HG03469 (cell line): ENCODE results near the gene GFAP.
A peak's percentile ranks its signal among the peaks of the same experiment; 100 is the strongest.

Experiments used
- ATAC-seq: cut with Tn5 transposase; IDR thresholded peaks from one replicate; pipeline ENCODE4 v1.9.1; 2021; ENCODE audit warnings: mild to moderate bottlenecking, moderate library complexity, moderate number of reproducible peaks; ENCODE audit not compliant: unreplicated experiment

The GFAP gene

GRCh38 chr17:44903012-44903685, 12.2 kb downstream of the GFAP start:
- no peak for ATAC-seq

- no peak for ATAC-seq
Measured at GRCh38 chr17:44902135-44902760, 13.1 kb downstream of the GFAP start.

- ATAC-seq: no peak
Measured at GRCh38 chr17:44901411-44901921, 13.8 kb downstream of the GFAP start.

- no peak for ATAC-seq
Measured at GRCh38 chr17:44900894-44901293, 14.4 kb downstream of the GFAP start.

DNA sequence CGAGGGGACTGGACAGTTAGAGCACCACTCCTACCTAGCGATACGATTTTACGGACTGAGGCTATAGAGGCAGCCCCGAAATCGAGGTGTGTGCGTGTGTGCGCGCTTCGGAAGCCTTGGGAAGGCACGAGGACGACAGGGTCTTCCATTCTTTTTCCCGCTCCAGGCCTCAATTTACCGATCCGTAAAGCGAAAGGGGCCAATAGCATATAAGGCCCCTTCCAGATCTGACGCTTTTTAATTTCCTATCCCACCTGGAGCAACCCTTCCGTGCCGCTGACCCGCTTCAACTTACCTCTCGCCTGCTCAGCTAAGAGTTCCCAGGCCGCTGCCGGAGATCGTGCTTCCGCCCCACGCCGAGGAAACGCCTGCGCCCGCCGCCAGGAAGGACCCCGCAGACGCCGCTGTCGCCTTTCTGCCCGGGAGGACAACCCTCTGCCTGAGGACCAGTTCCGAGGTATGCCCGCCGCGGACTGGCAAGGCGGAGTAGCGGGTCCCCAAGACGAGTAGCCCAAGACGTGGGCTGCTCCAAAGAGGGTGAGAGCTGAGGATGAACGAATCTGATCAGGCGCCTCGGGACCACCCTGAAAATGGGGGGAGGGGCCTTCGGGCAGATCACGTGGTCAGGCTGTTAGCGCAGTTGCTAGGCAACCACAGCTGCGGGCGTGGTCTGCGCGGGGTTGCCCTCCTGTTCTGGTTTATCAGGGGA, 16.1 kb downstream of the GFAP start, which contains the start of gene EFTUD2:
TSS of gene EFTUD2 (minus strand) at position 372 of the 709 bp plus-strand sequence. CDS start 4,924 bp downstream, outside the sequence.
- peak; percentile 50 for ATAC-seq

DNA sequence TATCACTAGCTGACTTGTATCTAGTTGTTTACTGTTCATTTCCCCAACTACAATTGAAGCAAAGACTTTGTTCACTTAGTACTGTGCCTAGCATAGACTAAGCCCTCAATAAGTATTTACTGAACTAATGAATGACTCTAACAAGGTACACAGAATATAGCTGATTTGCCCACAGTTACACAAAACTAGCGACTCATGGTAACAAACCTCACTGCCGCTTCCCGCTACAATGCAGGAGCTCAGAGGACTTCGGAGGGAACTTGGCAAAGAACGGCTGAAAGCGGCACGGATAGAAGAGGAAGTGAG, 16.6 kb downstream of the GFAP start:
- ATAC-seq: no peak

GRCh38 chr17:44894642-44895041, 20.7 kb downstream of the GFAP start:
- no peak for ATAC-seq

- no peak for ATAC-seq
Measured at GRCh38 chr17:44892250-44892649, 23.1 kb downstream of the GFAP start.

DNA sequence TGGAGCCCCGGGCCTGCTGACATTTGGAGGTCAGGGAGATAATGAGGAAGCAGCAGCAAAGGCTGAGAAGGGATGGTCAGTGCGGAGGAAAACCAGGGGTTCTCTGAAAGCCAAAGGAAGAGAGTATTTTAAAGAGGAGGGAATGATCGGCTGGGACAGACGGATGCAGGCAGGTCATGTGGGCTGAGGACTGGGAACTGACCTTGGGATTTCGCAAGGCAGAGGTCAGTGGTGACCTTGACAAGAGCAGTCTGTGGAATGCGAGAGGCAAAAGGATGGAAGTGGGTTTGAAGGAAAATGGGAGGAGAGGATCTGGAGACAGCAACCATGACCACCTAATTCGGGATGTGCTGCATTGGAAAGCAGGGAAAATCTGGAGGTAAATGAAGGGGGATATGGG, 26.3 kb downstream of the GFAP start:
- ATAC-seq: no peak

- ATAC-seq: no peak
Measured at GRCh38 chr17:44887971-44888954, 27.0 kb downstream of the GFAP start.

GRCh38 chr17:44887016-44887415, 28.3 kb downstream of the GFAP start:
- ATAC-seq: no peak

DNA sequence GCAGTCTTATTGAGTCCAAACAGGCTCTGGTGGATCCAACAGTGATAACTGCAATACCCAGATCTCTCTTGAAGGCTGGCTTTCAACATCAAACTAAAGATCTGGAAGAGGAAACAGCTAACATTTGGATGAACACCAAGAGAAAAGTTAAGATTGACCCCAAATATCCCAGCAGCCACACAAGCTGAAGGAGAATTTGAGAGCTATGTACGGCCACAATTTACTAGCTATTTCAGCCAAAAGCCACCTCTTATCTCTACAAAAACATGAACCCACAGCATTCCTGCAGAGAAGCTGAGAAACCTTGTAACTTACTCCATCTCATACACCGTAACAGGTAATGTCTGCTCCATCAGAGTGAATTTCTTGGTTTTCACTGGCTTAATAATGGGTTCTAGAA, 30.4 kb downstream of the GFAP start:
- ATAC-seq: no peak

DNA sequence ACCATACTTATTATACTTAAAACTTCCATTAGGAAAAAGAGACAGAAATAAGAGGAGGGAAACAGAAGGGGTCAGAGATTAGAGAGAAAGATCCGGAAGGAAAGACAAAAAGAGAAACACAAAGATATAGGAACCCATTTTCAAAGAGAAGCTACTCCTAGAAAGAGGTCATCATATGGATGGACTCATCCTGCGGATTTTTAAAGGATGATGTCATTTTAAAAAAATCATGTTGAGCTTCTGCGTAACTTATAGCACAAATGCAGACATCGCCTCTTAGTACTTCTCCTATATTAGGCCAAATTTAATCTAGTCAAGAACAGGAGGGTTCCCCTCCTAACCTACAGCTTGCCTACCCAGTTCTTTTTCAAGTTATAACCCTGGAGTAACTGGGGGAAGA, 34.2 kb downstream of the GFAP start:
- ATAC-seq: no peak

GRCh38 chr17:44880062-44880461, 35.2 kb downstream of the GFAP start:
- no peak for ATAC-seq

DNA sequence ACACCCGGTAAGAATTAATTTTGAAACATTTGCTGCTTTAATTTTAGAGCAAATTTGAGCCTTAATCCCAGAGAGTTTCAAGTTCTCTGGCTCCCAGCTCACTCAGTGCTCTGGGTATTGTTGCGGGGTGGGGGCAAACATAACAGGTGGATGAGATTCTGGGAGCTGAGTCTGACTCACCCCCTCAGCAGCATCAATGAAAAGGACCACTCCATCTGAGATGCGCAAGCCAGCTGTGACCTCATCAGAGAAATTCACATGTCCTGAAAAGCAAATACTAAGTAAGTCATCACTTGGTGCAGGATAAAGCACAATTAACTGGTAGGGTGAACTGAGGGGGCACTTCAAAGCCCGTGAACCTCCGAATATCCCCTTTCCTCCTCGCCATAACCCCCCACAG, 35.9 kb downstream of the GFAP start:
- ATAC-seq: no peak

DNA sequence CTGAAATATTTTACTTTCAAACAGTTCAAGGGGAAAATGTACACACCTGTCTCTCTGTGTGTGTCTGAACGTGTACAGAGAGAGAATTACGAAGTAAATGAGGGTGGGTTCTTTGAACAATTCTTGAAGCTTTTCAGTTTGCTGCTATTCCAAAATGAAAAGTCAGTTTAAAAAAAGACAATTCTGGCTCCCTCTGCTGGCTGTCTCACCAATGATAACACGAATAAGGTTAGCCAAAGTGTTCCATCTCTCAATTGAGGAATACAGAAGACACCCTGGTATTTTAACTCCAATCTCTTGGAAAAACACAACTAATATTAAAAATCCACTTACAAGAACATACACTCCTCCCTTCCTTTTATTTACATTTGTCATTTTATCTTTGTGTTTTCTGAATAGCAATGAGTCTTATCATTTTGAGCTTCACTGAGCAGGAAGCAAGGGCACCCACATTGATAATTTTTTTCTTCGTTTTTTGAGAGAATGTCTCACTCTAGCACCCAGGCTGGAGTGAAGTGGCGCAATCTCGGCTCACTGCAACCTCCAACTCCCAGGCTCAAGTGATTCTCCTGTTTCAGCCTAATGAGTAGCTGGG, 36.6 kb downstream of the GFAP start:
- no peak for ATAC-seq

GRCh38 chr17:44877121-44877520, 38.2 kb downstream of the GFAP start:
- no peak for ATAC-seq

DNA sequence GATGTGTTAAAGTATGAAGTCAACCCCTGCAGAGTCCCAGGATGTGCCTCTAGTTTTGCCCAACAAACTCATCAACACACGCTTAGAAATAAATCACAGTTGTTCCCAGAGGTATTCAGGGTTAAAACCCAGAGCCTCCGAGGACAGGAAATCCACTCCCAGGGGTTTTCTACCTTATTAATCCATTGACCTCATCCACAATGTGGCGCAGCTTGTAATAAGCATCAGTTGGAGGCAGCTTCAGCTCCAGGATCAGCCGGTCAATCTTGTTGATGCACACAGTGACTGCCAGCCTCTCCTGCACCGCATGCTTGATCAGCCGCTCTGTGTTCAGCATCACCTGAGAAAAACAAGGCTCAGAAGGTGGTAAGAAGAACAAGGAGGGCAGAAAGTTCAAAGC, 39.5 kb downstream of the GFAP start:
- no peak for ATAC-seq

DNA sequence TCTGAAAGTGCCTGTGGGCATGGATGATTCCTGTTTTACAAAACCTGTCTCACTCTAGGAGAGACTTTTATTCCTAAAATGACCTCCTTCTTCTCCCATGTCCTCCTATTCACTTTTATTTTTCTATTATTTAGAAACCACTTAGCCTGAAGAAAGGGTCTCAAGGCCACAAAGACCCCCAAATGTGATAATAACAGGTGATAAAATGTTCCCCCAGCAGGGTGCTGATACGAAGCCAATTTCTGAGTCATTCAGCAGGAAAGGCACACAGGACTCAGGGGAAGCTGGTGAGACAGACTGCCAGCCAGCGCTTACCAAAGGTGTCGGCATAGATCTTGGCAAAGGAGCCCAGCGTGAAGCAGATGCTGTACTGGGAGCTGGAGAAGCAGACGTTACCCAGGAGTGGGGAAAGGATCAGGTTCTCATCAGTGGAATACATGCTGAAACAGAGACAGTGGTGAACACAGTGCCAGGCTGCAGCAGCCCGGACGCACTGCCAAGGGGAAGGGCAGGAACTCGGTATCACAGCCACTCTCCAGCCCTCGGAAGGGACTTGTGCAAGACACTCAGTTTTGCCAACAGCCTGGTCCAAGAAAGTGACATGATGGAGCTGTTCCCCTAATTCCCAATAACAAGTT, 43.0 kb downstream of the GFAP start:
- ATAC-seq: no peak

- ATAC-seq: no peak
Measured at GRCh38 chr17:44871556-44871955, 43.7 kb downstream of the GFAP start.
